K562 (cell line): ENCODE measurements around the gene PRPSAP1. TPM values are rescaled to one million over a fixed set of nuclear protein-coding genes. Genes with fewer than 3 reads are reported as not detected.

ENCODE experiments used
- ATAC-seq: fragments of 200-7000 bp; cut with Tn5 transposase; 3 replicates; pipeline ENCODE4 v1.9.1; 2020; ENCODE audit warnings: moderate library complexity
- BruUV-seq: library from RNA; stranded (reverse); fragments of 400-500 nt; replicated peaks from 2 replicates; lab custom pipeline; 2021; lab: Mats Ljungman, UMichigan
- CTCF ChIA-PET: fragments of 300-600 bp; formaldehyde crosslinking; extraction: SDS; loops from one replicate; lab custom pipeline; 2021; ENCODE audit warnings: low intra/inter-chr PET ratio; lab: Yijun Ruan, JAX
- POLR2A ChIA-PET: fragments of 300-600, 350-650 bp; sonication (Branson Sonifier 250); formaldehyde crosslinking; extraction: SDS; loops from one replicate; lab custom pipeline; 2021; ENCODE audit warnings: antibody characterized with exemption, inconsistent platforms; lab: Yijun Ruan, JAX
- DNase-seq, 4 experiments: peaks; one replicate each; pipeline versions ENCODE4 v3.0.0 to v3.0.0-alpha.2; 2011 to 2018; ENCODE audit warnings: low spot score in 3 of 4, mixed read lengths in 3 of 4; ENCODE audit errors: extremely low read depth in 1 of 4
- FAIRE-seq: peaks from 2 replicates; lab custom pipeline; 2011; peaks lifted over from hg19 to GRCh38; lab: Jason Lieb, UNC
- H2AFZ ChIP-seq: 2 replicates; pipeline ENCODE4 v1.6.0; 2011; ENCODE audit warnings: low read depth, low read length, control low read depth, inconsistent platforms
- H3K27ac ChIP-seq: fragments of 200-600 bp; 3 replicates; pipeline ENCODE4 v1.8.0; 2011; ENCODE audit warnings: low read depth, mild to moderate bottlenecking, control low read depth, inconsistent platforms, low read length, moderate library complexity, mixed read lengths; ENCODE audit errors: extremely low read depth
- H3K27me3 ChIP-seq, 2 experiments: fragments of 300-600 bp in 1 of 2; 2 replicates in 1 of 2; 3 replicates in 1 of 2; pipeline versions ENCODE4 v1.6.0 to v1.8.0; 2011; ENCODE audit warnings: inconsistent platforms in 2 of 2, low read length in 2 of 2, mild to moderate bottlenecking in 1 of 2, mixed read lengths in 1 of 2, moderate library complexity in 1 of 2; ENCODE audit not compliant: control insufficient read depth in 2 of 2, insufficient read depth in 2 of 2
- H3K36me3 ChIP-seq: fragments of 300-600 bp; 3 replicates; pipeline ENCODE4 v1.8.0; 2011; ENCODE audit warnings: mild to moderate bottlenecking, low read length, inconsistent platforms; ENCODE audit not compliant: control insufficient read depth, insufficient read depth
- H3K4me1 ChIP-seq, 2 experiments: fragments of 200-600 bp in 1 of 2; replicated peaks in 1 of 2; 2 replicates in 1 of 2; 3 replicates in 1 of 2; pipeline versions ENCODE4 v1.5.1 to v1.8.0; 2011; ENCODE audit warnings: inconsistent platforms in 2 of 2, low read length in 2 of 2, mild to moderate bottlenecking in 1 of 2, mixed read lengths in 1 of 2, moderate library complexity in 1 of 2; ENCODE audit not compliant: control insufficient read depth in 2 of 2, insufficient read depth in 2 of 2
- H3K4me2 ChIP-seq: 2 replicates; pipeline ENCODE4 v1.6.1; 2011; ENCODE audit warnings: low read length, control low read depth, inconsistent platforms, mixed read lengths; ENCODE audit not compliant: insufficient read depth
- H3K4me3 ChIP-seq: fragments of 200-600 bp; sonication (generic), shearing (Covaris generic); 2 replicates; pipeline ENCODE4 v1.5.1; 2016; ENCODE audit warnings: control low read depth, inconsistent platforms
- H3K79me2 ChIP-seq: fragments of 200-600 bp; 3 replicates; pipeline ENCODE4 v1.8.0; 2011; ENCODE audit warnings: low read length, inconsistent platforms; ENCODE audit not compliant: control insufficient read depth, insufficient read depth
- H3K9ac ChIP-seq, 2 experiments: 2 replicates each; pipeline versions ENCODE4 v1.6.0 to v1.6.1; 2011; ENCODE audit warnings: low read depth in 2 of 2, low read length in 2 of 2, control low read depth in 1 of 2, inconsistent platforms in 1 of 2, mild to moderate bottlenecking in 1 of 2, mixed read lengths in 1 of 2; ENCODE audit not compliant: insufficient read depth in 1 of 2
- H3K9me1 ChIP-seq: one replicate; pipeline ENCODE4 v1.6.0; 2011; ENCODE audit warnings: inconsistent platforms, mild to moderate bottlenecking, low read length, moderate library complexity; ENCODE audit not compliant: control insufficient read depth, insufficient read depth
- H3K9me3 ChIP-seq: replicated peaks from 2 replicates; pipeline ENCODE4 v1.5.1; 2011; ENCODE audit warnings: low read depth, low read length, inconsistent platforms; ENCODE audit not compliant: control insufficient read depth, insufficient read depth
- H4K20me1 ChIP-seq: replicated peaks from 2 replicates; pipeline ENCODE4 v1.6.1; 2011; ENCODE audit warnings: low read length, inconsistent platforms, mixed read lengths; ENCODE audit not compliant: control insufficient read depth, insufficient read depth
- GTF3C2 ChIP-seq: IDR thresholded peaks from 3 replicates; pipeline ENCODE4 v1.6.1; 2011; ENCODE audit warnings: borderline replicate concordance, mild to moderate bottlenecking, moderate library complexity; ENCODE audit not compliant: insufficient read length; ENCODE audit errors: extremely low read depth
- ZNF696 ChIP-seq: fragments of 250-450 bp; sonication (Bioruptor Pico); conservative IDR thresholded peaks from 2 replicates; pipeline ENCODE4 v1.4.0; 2020; ENCODE audit warnings: mild to moderate bottlenecking, moderate library complexity
- WGBS: fragments of 100-300 bp; shearing (Covaris generic); methylation state at CpG from one replicate; pipeline ENCODE4 v1.1.6; 2016; ENCODE audit warnings: low coverage, mixed read lengths; ENCODE audit not compliant: insufficient coverage; ENCODE audit errors: missing lambda C conversion rate; 5-methylcytosine and 5-hydroxymethylcytosine counted together
- in situ Hi-C: fragments of 300-500 bp; cut with MboI; formaldehyde crosslinking; loops from 4 replicates; pipeline ENCODE4 v1.15.0; 2018; ENCODE audit warnings: inconsistent platforms, mixed read lengths
- intact Hi-C: fragments of 100-400 bp; cut with micrococcal nuclease; formaldehyde crosslinking; loops from 2 replicates; pipeline ENCODE4 v1.14.2; 2022
- polyA plus RNA-seq, 8 experiments: library from polyadenylated mRNA; depleted of rRNA in 4 of 8; stranded (reverse) in 5 of 8; unstranded in 3 of 8; fragments of >200 nt; fragmentation: Nextera tagmentation in 2 of 8; fragmentation: Illumina TruSeq in 1 of 8; extraction: Ambion mirVana in 2 of 8; extraction: Trizol in 1 of 8; gene quantifications; 2 replicates each; pipeline versions ENCODE4 v1.2.1 to v1.2.3, GENCODE V29; 2011 to 2014; ENCODE audit warnings: inconsistent platforms in 1 of 8, missing spikeins in 1 of 8
- total RNA-seq, 7 experiments: library from RNA; depleted of rRNA in 6 of 7; stranded (reverse); fragments of >200 nt in 6 of 7; fragmentation: Illumina TruSeq in 2 of 7; extraction: Trizol in 2 of 7; gene quantifications; 2 replicates each; pipeline versions ENCODE4 v1.2.1 to v1.2.3, GENCODE V29; 2011 to 2021; ENCODE audit warnings: low replicate concordance in 1 of 7

The PRPSAP1 gene
- total and polyA plus RNA-seq, 9 of the 15 experiments (the other 6 are each of a cell fraction or from before 2014, with no cell fraction given): 21.9 to 77.1 (median 40.8) TPM

- no peaks in the 10 kb centered on the region for H3K36me3 ChIP-seq
- BruUV-seq: no TSS peak
- no peak for DNase-seq
- peaks cover 8% of the 10 kb centered on the region; the same call in 2 of the 3 replicates for H3K79me2 ChIP-seq
- CTCF ChIA-PET: no interaction called here
- H3K27me3 ChIP-seq: no peaks in the 10 kb centered on the region
- H3K4me3 ChIP-seq: no peak overlapping the region
- no peak overlapping the region for H3K27ac ChIP-seq
- ATAC-seq: no peak
- H4K20me1 ChIP-seq: no peaks in the 10 kb centered on the region
- H2AFZ ChIP-seq: no peak overlapping the region
- H3K9me1 ChIP-seq: no peaks in the 10 kb centered on the region
- FAIRE-seq: no peak
- peaks cover 8 to 39% of the 10 kb centered on the region in 2 experiments; a peak in 4 of 5 replicates for H3K4me1 ChIP-seq
- in situ Hi-C loops (no loop called here), intact Hi-C loops (no loop called here)
- 84% methylated on average over 11 of the region's 11 CpGs for WGBS
- TF ChIP-seq GTF3C2 (no peak), ZNF696 (no peak)
- POLR2A ChIA-PET: interaction anchor here (1.0 kb wide), 1 partner anchor 14 kb away, joined by 3 read pairs; no protein-coding TSS in a partner anchor
- no peaks in the 10 kb centered on the region for H3K9me3 ChIP-seq
- 0 out of 4 replicates have a peak overlapping the region, but pooled peaks of 1 of the 2 experiments have one; percentile 45 for H3K9ac ChIP-seq
- H3K4me2 ChIP-seq: no peak overlapping the region
Measured at GRCh38 chr17:76379275-76379641, 25.5 kb upstream of the PRPSAP1 start.
